NCI-H526 treated with DMSO at 0.1 percent for 48 hours (cell line): Measurements from ENCODE around the gene EFNA1.

ENCODE experiments used
- DNase-seq: peaks from one replicate; lab custom pipeline; 2025; lab: John Stamatoyannopoulos, UW

Gene EFNA1

GRCh38 chr1:155124503-155125463 is 2.9 kb upstream of the EFNA1 start:
- DNase-seq, result no peak

GRCh38 chr1:155125511-155125945 is 2.1 kb upstream of the EFNA1 start:
- DNase-seq, result no peak

- DNase-seq, result peak; percentile 81
Observed at GRCh38 chr1:155125946-155126555, 1.6 kb upstream of the EFNA1 start.

- peak; percentile 100 for DNase-seq
Observed at GRCh38 chr1:155126556-155127104, 1.0 kb upstream of the EFNA1 start.

GRCh38 chr1:155127967-155128754 is 485 bp downstream of the EFNA1 start:
- peak; percentile 54 for DNase-seq

- DNase-seq, result peak; percentile 73
Observed at GRCh38 chr1:155128755-155129473, 1.2 kb downstream of the EFNA1 start.

- DNase-seq, result no peak
Observed at GRCh38 chr1:155130272-155131006, 2.8 kb downstream of the EFNA1 start.

- DNase-seq, result no peak
Observed at GRCh38 chr1:155131285-155131684, 3.6 kb downstream of the EFNA1 start.

- DNase-seq, result no peak
Observed at GRCh38 chr1:155131856-155132255, 4.2 kb downstream of the EFNA1 start.

GRCh38 chr1:155133799-155134281 is 6.2 kb downstream of the EFNA1 start:
- DNase-seq, result no peak

GRCh38 chr1:155134322-155134721 is 6.6 kb downstream of the EFNA1 start:
- no peak for DNase-seq

GRCh38 chr1:155134880-155135414 is 7.3 kb downstream of the EFNA1 start:
- DNase-seq, result peak; percentile 66

- DNase-seq, result peak; percentile 99
Observed at GRCh38 chr1:155135415-155136028, 7.8 kb downstream of the EFNA1 start, which contains the start of gene SLC50A1. SLC50A1 (plus strand) TSS chr1:155135852; CDS start chr1:155135912, 60 bp downstream.

- peak; percentile 45 for DNase-seq
Observed at GRCh38 chr1:155136748-155137147, 9.1 kb downstream of the EFNA1 start.

GRCh38 chr1:155137154-155137949 is 9.7 kb downstream of the EFNA1 start:
- no peak for DNase-seq

GRCh38 chr1:155139895-155140629 is 12.4 kb downstream of the EFNA1 start, which contains the start of gene DPM3:
DPM3 (minus strand) TSS chr1:155140531; CDS start chr1:155140240, 291 bp downstream.
- peak; percentile 88 for DNase-seq

- no peak for DNase-seq
Observed at GRCh38 chr1:155140630-155140953, 12.9 kb downstream of the EFNA1 start.

GRCh38 chr1:155141749-155142148 is 14.1 kb downstream of the EFNA1 start:
- DNase-seq, result no peak
